DMS79 (cell line): ENCODE measurements around the gene GRM4.
"Not testable (repeated sequence)": the region's sequence is repeated elsewhere in the genome, so short reads cannot be mapped to it uniquely, and the experiment has no call there.

ENCODE experiments used
- DNase-seq: peaks from one replicate; lab custom pipeline; 2025; lab: John Stamatoyannopoulos, UW

Gene GRM4

DNA sequence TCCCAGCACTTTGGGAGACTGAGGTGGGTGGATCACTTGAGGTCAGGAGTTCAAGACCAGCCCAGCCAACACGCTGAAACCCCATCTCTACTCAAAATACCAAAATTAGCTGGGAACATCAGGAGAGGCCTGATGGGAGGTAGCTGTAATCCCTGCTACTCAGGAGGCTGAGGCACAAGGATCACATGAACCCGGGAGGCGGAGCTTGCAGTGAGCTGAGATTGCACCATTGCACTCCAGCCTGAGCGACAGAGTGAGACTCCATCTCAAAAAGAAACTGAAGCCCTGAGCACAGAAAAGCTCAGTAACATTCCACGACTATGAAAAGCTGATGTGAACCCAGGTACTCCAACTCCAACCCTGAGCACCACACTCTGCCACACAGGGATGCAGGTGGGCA lies 103.9 kb downstream of the GRM4 start:
- DNase-seq: not testable (repeated sequence)

DNA sequence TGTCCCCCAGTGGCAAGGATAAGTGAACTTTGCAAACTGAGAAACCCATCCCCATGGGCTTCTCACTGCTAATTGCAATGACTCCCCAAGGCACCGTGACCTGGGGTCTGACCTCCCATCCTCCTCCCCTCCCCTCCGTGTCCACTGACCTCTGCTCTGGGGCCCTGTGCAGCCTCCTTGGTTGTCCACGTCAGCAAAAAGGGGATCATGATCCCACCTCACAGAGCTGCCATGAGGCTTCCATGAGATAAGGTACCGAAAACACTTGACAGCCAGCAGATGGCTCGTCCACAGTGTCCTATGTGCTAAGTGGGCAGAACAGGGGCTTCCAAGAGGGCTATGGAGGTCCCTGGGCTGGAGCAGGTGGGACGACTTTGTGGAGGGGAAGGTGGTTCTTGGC lies 104.5 kb downstream of the GRM4 start:
- DNase-seq: no peak

DNA sequence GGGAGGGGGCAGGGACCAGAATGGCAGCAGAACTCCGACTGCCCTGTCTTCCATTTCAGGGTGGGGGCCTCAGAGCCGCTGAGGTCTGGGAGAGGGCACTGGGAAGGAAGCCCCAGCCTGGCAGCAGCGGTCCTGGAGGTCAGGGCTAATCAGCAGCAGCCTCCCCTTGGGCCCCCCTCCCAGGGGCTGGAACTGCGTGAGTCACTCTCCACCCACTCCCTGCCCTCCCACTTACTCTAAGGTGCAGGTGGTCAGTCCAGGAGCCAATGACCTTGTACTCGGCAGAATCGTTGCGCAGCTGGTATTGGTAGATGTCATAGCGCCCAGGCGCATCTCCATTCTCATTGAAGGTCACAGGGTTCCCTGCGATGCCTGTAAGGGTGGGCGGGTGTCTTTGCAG lies 105.9 kb downstream of the GRM4 start:
- DNase-seq: no peak

DNA sequence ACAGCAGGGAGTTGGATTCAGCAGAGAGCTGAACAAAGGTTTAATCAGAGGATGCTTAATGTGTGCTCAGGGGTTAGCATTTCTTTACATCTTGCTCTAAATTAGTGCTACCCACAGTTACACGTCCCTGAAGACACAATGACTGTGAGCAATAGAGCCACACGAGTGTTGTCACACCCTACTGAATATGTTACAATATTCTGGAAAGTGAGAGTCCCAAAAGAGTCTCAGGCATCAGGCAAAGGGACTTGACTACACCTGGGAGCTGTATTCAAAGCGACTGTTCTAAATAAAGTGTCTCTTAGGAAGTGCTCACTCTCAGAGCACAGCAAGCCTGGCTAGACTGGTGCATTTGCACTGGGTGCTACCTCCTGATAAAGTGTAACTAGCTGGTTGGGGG lies 108.7 kb downstream of the GRM4 start:
- DNase-seq: no peak

DNA sequence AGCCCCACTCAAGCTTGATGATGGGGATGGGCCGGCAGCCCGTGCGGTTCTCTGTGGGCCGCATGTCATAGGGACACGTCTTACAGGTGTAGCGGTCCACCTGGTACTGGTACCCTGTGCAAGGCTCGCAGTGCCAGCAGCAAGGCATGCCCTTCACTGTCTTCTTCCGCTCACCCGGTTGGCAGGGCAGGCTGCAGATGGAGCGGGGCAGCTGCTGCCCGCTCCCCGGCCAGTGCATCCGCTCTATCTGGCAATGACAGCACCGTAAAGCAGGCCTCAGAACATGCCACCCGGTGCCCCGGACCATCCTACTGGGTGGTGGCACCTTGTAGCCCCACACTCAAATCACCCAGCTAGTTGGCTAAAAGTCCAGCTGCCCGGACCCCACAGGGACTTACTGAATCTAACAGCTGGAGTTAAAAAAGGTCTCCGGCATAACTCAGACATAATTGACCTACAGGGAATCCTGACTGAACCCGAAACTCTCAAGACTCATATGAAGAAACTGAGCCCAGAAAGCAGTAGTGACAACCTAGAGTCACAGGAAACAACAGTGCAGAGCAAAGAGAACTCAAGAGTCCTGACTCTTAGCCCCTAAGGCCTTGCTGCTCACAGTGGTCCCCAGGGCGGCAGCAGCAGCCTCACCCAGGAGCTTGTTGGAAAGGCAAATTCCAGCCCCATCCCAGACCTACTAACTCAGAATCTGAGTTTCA lies 109.4 kb downstream of the GRM4 start:
- DNase-seq: no peak

DNA sequence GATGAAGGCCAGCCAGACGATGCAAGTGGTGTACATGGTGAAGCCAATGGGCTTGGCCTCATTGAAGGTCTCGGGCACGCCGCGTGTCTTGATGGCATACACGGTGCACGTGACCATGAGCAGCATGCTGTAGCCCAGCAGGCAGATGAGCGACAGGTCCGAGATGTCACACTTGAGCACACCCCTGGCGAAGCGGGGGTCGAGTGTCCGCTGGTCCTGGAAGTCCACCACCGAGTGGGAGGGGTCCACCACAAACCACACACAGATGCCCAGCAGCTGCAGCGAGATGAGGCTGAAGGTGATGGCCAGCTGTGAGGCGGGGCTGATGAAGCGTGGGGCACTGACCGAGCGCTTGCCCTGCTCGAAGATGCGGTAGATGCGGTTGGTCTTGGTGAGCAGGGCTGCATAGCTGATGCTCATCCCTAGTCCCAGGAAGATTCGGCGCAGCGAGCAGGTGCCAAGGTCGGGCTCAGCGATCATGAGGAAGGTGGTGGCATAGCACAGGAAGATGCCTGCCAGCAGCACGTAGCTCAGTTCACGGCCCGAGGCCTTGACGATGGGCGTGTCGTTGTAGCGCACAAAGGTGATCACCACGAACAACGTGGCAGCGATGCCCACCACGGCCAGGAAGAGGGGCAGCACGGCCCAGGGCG lies 110.1 kb downstream of the GRM4 start:
- no peak for DNase-seq

DNA sequence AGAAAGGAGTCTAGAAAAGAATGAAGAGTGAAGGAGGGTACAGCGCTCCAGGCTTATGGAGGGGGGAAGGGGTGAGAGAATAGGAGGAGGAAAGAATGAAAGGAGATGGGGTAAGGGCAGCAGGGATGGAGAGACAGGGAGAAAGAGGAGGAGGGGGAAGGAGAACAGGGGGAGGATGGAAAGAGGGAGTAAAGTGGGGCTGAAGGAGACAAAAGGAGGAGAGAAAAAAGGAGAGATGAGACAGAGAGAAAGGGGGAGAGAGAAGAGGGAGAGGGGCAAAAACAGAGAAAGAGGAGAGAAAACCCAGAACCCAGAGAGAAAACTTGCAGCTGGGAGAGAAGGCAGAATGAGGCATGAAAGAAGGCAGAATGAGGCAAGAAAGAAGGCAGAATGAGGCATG lies 110.7 kb downstream of the GRM4 start:
- DNase-seq: no peak

DNA sequence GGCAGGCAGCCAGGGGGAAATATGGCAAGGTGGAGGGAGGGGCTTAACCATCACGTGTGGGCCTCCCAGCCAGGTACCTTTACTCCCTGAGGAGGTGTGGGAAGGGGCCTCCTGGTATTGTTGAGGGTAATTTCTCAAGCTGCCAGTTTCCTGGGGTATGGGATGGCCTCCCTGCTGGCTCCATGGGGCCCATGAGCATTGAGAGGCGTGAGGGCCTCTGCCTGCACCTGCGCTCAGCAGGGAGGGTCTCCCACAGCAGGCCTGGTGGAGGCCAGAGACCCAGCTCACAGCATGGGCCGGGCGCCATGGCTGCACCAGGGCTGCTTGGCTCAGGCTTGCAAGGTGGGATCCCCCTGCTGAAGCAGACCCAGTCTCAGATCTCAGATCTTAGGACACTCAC lies 113.0 kb downstream of the GRM4 start:
- no peak for DNase-seq

DNA sequence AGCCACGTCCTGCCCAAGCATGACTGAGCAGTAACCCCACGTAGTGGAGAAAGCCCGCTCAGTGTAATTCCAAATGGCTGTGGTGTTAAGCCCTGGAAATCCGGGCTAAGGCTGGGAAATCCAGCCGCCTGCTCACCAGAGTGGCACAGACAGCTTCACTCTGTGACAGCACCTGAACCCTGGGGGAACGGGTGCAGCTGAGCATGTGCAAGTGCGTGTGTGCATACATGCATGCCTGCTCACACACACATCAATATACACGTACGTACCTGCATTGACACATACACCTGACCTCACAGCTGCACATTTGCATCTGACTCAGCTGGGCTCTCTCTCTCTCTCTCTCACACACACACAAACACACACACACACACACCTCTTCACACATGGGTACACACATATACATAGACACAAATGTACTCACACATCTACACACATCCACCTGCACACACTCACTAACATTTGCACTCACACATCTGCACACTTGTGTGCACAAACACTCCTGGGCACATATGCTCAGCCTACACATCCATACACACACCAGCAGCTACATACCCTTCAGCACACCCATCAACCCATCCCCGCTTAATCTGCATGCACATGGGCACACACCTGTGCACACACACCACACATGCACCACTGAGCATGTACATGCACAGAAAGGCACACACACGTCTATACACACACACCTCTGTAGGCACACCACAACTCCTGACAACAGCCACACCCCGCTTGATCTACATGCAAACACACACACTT lies 114.1 kb downstream of the GRM4 start:
- no peak for DNase-seq

DNA sequence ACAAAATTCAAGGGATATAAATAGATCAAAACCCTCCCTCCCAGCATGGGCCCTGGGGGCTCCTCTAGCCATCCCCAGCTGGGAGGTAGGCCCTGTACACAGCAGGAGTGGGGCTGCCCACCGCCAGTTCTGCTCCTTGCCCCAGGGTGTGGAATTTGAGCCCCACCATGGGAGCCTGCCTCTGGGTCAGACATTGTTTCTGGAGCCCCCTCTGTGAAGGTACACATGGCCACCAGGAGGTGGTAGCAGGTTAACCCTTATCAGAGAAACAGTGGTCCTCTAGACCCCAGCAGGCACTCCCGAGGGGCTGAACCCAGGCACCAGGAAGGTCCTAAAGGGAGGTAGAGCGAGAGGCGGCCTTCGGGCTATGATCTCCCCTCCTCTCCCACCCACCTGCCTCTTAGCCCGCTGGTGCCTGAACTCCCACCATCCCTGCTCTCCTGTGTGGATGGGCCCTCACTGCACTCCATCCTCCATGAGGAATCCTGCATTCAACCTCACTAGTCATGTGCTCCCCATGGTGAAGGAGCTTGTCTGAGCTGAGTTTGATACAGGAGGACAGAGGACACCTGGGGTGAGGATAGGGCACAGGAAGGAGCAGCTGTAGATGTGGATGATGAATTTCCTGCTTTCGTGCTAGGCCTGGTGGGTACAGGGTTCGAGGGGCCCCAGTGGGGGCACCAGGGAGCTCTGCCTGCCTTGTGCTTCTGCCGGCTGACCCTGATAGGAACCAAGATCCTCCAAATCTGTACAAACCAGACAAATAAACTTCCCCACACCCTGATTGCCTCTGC lies 114.9 kb downstream of the GRM4 start:
- DNase-seq: no peak

DNA sequence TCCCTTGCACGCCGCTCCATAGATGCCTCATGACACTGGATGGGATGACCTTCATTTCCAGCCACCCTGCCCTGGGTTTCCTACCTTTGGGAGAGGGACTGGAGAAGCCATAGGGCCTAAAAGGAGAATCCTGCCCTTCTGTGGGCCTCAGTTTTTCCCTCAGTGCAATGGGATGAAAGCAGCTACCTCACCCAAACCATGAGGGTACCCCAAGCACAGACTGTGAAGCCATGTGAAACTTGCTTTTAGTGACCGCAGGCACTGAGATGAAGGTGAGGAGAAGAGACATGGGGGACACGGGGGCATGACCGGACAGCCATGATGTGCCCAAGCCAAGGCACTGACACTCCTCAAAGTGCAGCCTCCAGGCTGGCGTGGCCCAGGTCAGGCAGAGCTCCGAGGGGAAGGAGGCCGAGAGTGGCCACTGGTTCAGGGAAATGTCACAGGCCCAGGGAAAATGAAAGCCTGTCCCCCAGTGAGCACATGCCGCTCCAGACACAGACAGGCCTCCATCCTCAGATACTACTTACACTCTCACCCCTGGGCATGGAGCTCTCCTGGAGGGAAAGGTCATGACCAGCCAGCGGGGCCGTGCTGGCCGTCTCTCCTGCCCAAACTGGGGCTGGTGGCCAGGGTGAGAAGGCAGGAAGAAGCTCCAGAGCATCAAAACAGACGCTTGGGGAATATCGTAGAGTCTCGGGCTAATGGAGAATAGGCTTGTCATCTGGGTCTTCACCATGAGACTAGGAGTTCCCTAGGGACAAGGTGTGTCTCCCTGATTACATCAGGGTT lies 116.2 kb downstream of the GRM4 start:
- DNase-seq: no peak

DNA sequence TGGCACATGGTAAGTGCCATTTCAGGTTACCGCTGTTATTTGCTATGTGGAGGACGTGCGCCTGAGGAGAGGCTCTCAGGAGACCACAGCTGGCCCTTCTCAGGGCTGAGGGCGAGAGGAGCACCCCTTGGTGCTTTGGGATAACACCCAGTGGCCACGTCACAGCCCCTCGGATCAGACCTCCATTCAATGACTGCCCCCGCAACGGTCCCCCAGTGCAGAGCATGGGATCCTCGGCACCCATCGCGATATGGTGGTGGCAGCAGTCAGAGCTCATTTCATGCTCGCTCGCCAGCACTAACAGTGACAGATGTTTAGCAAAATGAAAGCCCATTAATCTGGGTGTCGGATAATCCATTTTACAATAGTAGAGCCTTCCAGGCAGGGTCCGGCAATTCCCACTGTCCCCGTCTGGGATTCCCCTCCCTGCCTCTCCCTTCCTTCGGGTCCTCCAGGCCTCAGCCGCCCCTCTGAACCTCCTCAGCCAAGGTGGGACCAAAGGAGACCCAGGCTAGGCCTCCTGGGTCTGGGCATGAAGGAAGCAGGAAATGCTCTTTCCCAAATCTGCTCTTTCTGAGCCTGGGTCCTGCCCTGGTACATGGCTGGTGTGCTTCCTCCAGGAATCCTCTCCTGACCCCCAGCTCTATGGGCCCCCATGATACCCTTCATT lies 117.1 kb downstream of the GRM4 start:
- DNase-seq: no peak

DNA sequence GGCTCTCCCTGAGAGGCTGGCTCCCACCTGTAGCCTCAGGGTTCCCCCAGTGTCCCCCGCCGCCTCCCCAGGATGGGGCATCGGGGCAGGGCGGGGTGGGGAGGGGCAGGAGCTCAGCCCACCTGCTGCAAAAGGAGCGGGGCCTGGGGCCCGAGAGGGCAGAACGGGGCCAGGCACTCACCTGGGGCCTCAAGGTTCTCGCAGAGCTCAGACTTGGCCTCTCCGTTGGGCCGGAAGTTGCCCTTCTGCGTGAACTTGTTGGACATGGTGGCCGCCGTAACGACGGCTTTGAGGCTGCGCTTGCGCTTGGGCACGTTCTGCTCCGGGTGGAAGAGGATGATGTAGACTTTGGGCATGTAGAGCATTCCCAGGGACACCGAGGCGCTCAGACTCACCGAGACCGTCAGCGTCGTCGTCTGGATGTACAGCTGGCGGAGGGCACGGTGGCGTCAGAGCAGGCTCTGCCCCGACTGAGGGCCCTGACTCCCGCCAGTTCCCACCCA lies 117.9 kb downstream of the GRM4 start:
- DNase-seq: no peak

DNA sequence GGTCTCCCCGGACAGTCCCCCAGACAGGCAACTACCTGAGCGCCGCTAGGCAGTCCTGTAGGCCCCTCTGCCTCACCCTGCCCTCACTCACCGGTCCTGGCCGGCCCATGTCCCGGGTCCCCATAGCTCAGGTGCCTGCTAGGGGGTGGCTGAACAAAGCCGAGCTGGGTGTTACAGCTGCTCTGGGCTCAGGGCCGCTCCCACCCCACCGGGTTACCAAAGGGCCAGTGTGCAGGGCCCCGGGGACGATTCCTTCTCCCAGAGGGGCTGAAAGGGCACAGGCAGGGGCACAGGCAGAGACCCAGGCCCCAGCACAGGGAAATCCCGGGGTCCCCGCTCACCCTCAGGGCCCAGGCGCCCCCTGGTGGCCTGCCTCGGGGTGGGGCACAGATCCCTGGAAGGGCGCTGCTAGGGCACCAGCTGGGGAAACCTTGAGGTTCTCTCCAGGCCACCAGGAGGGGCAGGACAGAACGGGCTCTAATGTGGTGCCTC lies 118.4 kb downstream of the GRM4 start:
- no peak for DNase-seq

DNA sequence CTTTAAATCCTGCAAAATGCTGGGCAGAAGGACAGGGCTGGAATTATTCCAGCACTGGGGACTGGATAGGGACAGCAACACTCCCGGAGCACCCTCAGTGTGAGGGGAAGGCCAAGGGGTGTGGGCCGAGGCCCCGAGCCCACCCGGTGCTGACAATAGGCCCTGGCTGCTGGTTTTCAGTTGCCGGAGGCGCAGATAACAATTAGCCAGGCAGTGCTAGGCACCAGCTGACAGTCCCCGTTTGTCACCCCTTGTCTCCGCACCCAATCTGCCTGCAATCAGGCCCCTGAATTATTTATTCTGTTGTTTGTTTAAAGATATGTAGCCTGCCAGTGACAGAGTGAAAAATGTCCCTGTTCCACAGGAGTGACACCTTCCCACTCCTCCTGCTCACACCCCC lies 120.0 kb downstream of the GRM4 start:
- DNase-seq: no peak

DNA sequence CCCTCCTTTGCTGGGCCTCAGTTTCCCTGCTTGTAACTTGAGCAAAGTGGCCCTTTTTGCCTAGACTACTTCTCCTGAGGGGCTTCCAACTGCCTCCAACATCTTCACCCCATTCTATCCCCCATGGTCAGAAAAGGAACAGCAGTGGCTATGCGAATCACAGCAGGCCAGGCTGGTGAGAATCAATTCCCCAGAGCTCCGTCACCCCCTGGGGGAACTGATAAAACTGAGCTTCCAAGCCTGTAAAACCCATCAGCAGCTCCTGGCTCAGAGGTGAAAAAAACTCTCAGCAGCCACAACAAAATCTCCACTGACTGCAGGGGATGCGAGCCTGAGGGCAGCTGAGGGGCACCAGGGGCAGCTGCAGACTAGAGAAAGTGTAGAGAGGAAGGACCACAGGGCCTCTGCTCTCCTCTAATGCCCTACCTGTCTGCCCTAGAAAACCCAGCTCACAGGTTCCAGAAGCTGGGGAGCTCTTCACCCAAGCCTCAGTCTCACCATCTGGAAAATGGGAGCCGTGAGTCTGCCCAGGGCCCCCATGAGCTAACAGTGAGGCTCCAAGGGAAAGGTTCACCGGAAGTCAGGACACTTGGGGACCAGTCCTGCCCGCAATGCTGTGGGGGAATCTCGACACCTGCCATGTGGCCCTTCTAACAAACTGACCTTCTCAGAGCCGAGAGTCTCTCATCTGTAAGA lies 120.6 kb downstream of the GRM4 start:
- DNase-seq: no peak

DNA sequence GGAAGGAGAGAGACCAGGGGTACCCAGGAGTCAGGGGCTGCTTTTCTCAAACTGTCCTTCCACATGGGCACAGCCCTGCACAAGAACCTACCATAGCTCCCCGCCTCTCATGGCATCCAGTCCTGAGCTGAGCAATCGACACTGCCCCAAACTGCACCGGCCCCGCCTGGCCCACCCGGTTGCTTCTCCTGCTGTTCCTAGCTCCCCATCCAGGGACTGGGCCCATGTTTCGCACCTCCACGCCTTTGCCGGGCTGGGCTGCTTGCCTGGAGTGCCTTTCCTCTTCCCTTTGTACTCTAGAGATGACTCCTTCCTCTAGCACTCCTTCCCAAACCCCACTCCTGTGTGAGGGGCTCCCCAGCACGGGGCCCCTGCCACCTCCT lies 123.0 kb downstream of the GRM4 start:
- no peak for DNase-seq

DNA sequence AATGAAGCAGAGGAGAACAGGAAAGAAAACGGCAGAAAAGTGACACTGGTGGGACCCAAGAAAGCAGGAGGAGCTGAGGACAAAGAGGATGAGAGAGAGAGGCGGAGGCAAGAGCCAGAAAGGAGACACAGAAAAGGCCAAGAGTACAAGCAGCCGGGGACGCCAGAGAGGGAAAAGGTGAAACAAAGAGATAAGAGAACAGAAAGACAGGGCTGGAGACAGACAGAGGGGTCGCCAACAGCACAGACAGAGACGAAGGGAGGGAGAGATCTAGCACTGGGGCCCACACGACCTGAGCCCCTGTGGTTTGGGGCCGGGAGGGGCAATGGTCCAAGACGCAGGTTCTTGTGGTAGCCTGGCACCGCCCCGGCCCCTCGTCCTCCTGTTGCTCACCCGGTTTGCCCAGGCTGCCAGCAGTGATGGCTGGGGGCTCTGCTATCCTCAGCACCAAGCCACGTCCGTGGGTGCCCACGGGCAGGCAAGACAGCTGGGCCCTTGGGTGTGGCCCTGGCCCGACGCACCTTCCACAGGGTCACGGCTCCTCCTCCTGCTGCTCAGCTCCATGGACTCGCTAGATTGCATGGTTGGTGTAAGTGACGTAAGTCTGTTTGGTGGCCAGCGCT lies 123.5 kb downstream of the GRM4 start:
- no peak for DNase-seq

DNA sequence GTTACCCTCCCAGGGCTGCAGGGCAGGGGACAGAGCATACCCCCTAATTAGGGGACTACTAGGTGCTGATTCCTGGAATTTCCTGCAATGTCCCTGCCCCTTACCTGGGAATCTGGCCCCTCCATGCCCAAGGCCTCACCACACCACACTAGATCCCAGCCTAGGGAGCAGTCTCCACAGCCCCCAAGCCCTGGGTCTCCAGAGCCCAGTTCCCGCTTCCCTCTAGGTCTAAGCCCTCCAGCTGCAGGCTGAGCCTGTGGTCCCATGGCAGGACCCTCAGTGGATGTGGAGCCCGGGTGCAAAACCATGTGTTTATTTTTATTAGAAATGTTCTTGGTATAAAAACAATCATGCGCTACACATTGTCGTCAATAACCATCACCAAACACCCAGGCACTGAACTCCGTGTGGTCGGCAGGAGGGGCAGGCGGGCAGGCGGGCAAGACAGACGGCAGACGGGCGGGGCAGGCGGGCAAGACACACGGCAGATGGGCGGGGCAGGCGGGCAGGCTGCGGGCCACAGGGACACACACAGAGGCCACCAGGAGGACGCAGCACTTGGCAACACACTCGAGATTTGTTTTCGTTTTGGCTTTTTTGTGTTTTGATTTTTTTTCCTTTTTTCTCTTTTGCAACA lies 124.2 kb downstream of the GRM4 start:
- no peak for DNase-seq
